Stomach (tissue), 9 donors: ENCODE measurements around the gene PROS1. TPM values are rescaled to one million over a fixed set of nuclear protein-coding genes. Genes with fewer than 3 reads are reported as not detected.

Experiments used
- DNase-seq, 2 donors: peaks; one replicate each; pipeline versions ENCODE4 v3.0.0 to v3.0.0-alpha.2; 2013 to 2019
- H3K27ac ChIP-seq, 5 donors: fragments of 200-600 bp in 4 of 5; sonication (generic) in 4 of 5; one replicate each; pipeline ENCODE4 v1.5.1; 2013 to 2019; ENCODE audit warnings: mild to moderate bottlenecking in 1 of 5, moderate library complexity in 1 of 5
- H3K27me3 ChIP-seq, 3 donors: fragments of 200-600 bp; sonication (generic); one replicate each; pipeline ENCODE4 v1.5.1; 2017 to 2019; ENCODE audit warnings: mixed run types in 1 of 3
- H3K36me3 ChIP-seq, 4 donors: fragments of 200-600 bp; sonication (generic); 1 replicate in 3 of 4; 2 replicates in 1 of 4; pipeline ENCODE4 v1.5.1; 2016 to 2019
- H3K4me1 ChIP-seq, 4 donors: fragments of 200-600 bp; sonication (generic); one replicate each; pipeline ENCODE4 v1.5.1; 2016 to 2019
- H3K4me3 ChIP-seq, 4 donors: fragments of 200-600 bp; sonication (generic) in 3 of 4; one replicate each; pipeline ENCODE4 v1.5.1; 2016 to 2019; ENCODE audit warnings: mild to moderate bottlenecking in 1 of 4
- H3K9me3 ChIP-seq, 4 donors: fragments of 200-600 bp; sonication (generic); one replicate each; pipeline ENCODE4 v1.5.1; 2016 to 2019
- CTCF ChIP-seq, 7 experiments: fragments of 450-650 bp in 4 of 7; fragments of 200-600 bp in 3 of 7; sonication (generic) in 3 of 7; IDR thresholded peaks; one replicate each; pipeline ENCODE4 v1.5.1; 2016 to 2019; ENCODE audit warnings: antibody characterized with exemption in 7 of 7, control low read depth in 2 of 7, mild to moderate bottlenecking in 1 of 7
- EP300 ChIP-seq: sonication (generic); formaldehyde crosslinking; IDR thresholded peaks from one replicate; pipeline ENCODE4 v1.6.1; 2017; ENCODE audit warnings: antibody characterized with exemption
- POLR2A ChIP-seq, 4 donors: fragments of 450-650 bp; IDR thresholded peaks; one replicate each; pipeline ENCODE4 v1.6.1; 2016; ENCODE audit warnings: antibody characterized with exemption in 4 of 4, control low read depth in 2 of 4, mild to moderate bottlenecking in 1 of 4, moderate library complexity in 1 of 4
- POLR2AphosphoS5 ChIP-seq, 3 donors: sonication (generic); formaldehyde crosslinking; IDR thresholded peaks; one replicate each; pipeline ENCODE4 v1.6.1; 2016; ENCODE audit warnings: antibody characterized with exemption in 3 of 3
- WGBS, 5 donors: extraction: QIAGEN DNeasy Blood & Tissue Kit in 3 of 5; methylation state at CpG; one replicate each; pipeline versions ENCODE4 v1.1.5 to v1.1.7; 2013 to 2018; 5-methylcytosine and 5-hydroxymethylcytosine counted together
- intact Hi-C: fragments of 100-400 bp; cut with DNase I; formaldehyde crosslinking; loops from one replicate; pipeline ENCODE4 v1.15.1; 2023; ENCODE audit warnings: low total_unique reads
- polyA plus RNA-seq, 3 donors: library from polyadenylated mRNA; stranded (reverse); fragments of 200-250 nt; gene quantifications; one replicate each; pipeline ENCODE4 v1.2.3, GENCODE V29; 2013
- total RNA-seq, 5 donors: library from RNA; depleted of rRNA; stranded (reverse); fragments of >200 nt; gene quantifications; one replicate each; pipeline versions ENCODE4 v1.1.0 to v1.2.3, GENCODE V29; 2014 to 2016
- donor health status: healthy with polysubstance abuse.
- donor health status: Bipolar disorder and iron deficiency.
- donor health status: healthy.

PROS1 gene
- total and polyA plus RNA-seq, 8 donors = 2.2 to 37.5 (median 6.7) TPM

GRCh38 chr3:93988764-93989163 is 15.1 kb upstream of the PROS1 start:
- DNase-seq = no peak
- intact Hi-C loops = no loop called here
- 90 to 99% (median 91%) methylated on average over 9 of the region's 9 CpGs for WGBS, 5 donors
- Histone ChIP-seq H3K4me3 (no peak overlapping the region), H3K27ac (no peak overlapping the region), H3K36me3 (no peaks in the 10 kb centered on the region), H3K9me3 (no peaks in the 10 kb centered on the region), H3K27me3 (no peaks in the 10 kb centered on the region), H3K4me1 (peaks cover 0 to 10% (median 0%) of the 10 kb centered on the region in 4 donors)
- no peak for TF ChIP-seq POLR2AphosphoS5 (IDR thresholded peaks at IDR 0.05)
- no peak for TF ChIP-seq EP300
- TF ChIP-seq CTCF (IDR thresholded peaks at IDR 0.05) = no peak
- TF ChIP-seq POLR2A (IDR thresholded peaks at IDR 0.05) = no peak

GRCh38 chr3:93988283-93988682 is 14.6 kb upstream of the PROS1 start:
- Histone ChIP-seq H3K27ac (no peak overlapping the region), H3K27me3 (no peaks in the 10 kb centered on the region), H3K36me3 (no peaks in the 10 kb centered on the region), H3K9me3 (no peaks in the 10 kb centered on the region), H3K4me1 (peaks cover 0 to 10% (median 0%) of the 10 kb centered on the region in 4 donors), H3K4me3 (no peak overlapping the region)
- TF ChIP-seq EP300 = no peak
- TF ChIP-seq POLR2AphosphoS5 (IDR thresholded peaks at IDR 0.05) = no peak
- TF ChIP-seq CTCF (IDR thresholded peaks at IDR 0.05) = no peak
- TF ChIP-seq POLR2A (IDR thresholded peaks at IDR 0.05) = no peak
- intact Hi-C loops = no loop called here
- DNase-seq = no peak

- no peaks in the 10 kb centered on the region for H3K9me3 ChIP-seq
- WGBS, 5 donors = 86 to 96% (median 94%) methylated on average over 5 of the region's 5 CpGs
- no peak overlapping the region for H3K27ac ChIP-seq
- no peaks in the 10 kb centered on the region for H3K27me3 ChIP-seq
- H3K36me3 ChIP-seq = no peaks in the 10 kb centered on the region
- intact Hi-C loops = no loop called here
- no peak overlapping the region for H3K4me3 ChIP-seq
- DNase-seq = no peak
- peaks cover 9 to 39% (median 13%) of the 10 kb centered on the region in 4 donors for H3K4me1 ChIP-seq
- no peak for TF ChIP-seq POLR2A (IDR thresholded peaks at IDR 0.05)
- no peak for TF ChIP-seq EP300
- no peak for TF ChIP-seq CTCF (IDR thresholded peaks at IDR 0.05)
- no peak for TF ChIP-seq POLR2AphosphoS5 (IDR thresholded peaks at IDR 0.05)
These were observed 10.9 kb upstream of the PROS1 start for GRCh38 chr3:93984618-93985017.

GRCh38 chr3:93983408-93983807 is 9.7 kb upstream of the PROS1 start:
- H3K4me1 ChIP-seq = peaks cover 9 to 40% (median 16%) of the 10 kb centered on the region in 4 donors
- H3K36me3 ChIP-seq = no peaks in the 10 kb centered on the region
- no peaks in the 10 kb centered on the region for H3K27me3 ChIP-seq
- intact Hi-C loops = no loop called here
- no peaks in the 10 kb centered on the region for H3K9me3 ChIP-seq
- H3K27ac ChIP-seq = no peak overlapping the region
- DNase-seq = no peak
- TF ChIP-seq POLR2A (IDR thresholded peaks at IDR 0.05) = no peak
- no peak for TF ChIP-seq EP300
- TF ChIP-seq CTCF (IDR thresholded peaks at IDR 0.05) = no peak
- no peak for TF ChIP-seq POLR2AphosphoS5 (IDR thresholded peaks at IDR 0.05)
- H3K4me3 ChIP-seq = no peak overlapping the region
- WGBS, 5 donors = 91 to 97% (median 95%) methylated on average over 3 of the region's 3 CpGs
